Endothelial cell (in vitro differentiated cells): ENCODE data around the gene TSHZ2. TPM values are rescaled to one million over a fixed set of nuclear protein-coding genes. Genes with fewer than 3 reads are reported as not detected.

Source experiments
- DNase-seq: peaks from one replicate; pipeline ENCODE4 v3.0.0; 2021; ENCODE audit warnings: low spot score
- H3K27ac Mint-ChIP-seq: one replicate; pipeline ENCODE4 v1.8.0; 2021; ENCODE audit warnings: mixed read lengths, inconsistent platforms; ENCODE audit not compliant: unreplicated experiment
- H3K27me3 Mint-ChIP-seq: one replicate; pipeline ENCODE4 v1.8.0; 2021; ENCODE audit warnings: mild to moderate bottlenecking, moderate library complexity, mixed read lengths, inconsistent platforms; ENCODE audit not compliant: unreplicated experiment
- H3K36me3 Mint-ChIP-seq: one replicate; pipeline ENCODE4 v1.8.0; 2021; ENCODE audit warnings: mild to moderate bottlenecking, low read depth, mixed read lengths, inconsistent platforms; ENCODE audit not compliant: unreplicated experiment
- H3K4me1 Mint-ChIP-seq: one replicate; pipeline ENCODE4 v1.8.0; 2021; ENCODE audit warnings: mild to moderate bottlenecking, mixed read lengths, inconsistent platforms; ENCODE audit not compliant: unreplicated experiment
- H3K4me3 Mint-ChIP-seq: one replicate; pipeline ENCODE4 v1.8.0; 2021; ENCODE audit warnings: mild to moderate bottlenecking, mixed read lengths, inconsistent platforms; ENCODE audit not compliant: unreplicated experiment
- H3K9me3 Mint-ChIP-seq: one replicate; pipeline ENCODE4 v1.8.0; 2021; ENCODE audit warnings: mixed read lengths, inconsistent platforms; ENCODE audit not compliant: unreplicated experiment
- CTCF ChIP-seq: fragments of 200-600 bp; sonication (generic); IDR thresholded peaks from one replicate; pipeline ENCODE4 v1.5.0; 2021; ENCODE audit warnings: antibody characterized with exemption; ENCODE audit not compliant: unreplicated experiment
- total RNA-seq: library from RNA; stranded (reverse); fragmentation: NEBNext Ultra II Directional; extraction: Animal tissue kit (Norgen Biotek cat#: 25700); gene quantifications from one replicate; pipeline ENCODE4 v1.2.1, GENCODE V29; 2021; ENCODE audit not compliant: unreplicated experiment

The TSHZ2 gene
- total RNA-seq, 1 donor from 2014 or later, result 2.3 TPM

- no peaks in the 10 kb centered on the region for H3K36me3 Mint-ChIP-seq
- no peak for DNase-seq
- no peak overlapping the region for H3K4me3 Mint-ChIP-seq
- peaks cover 21% of the 10 kb centered on the region for H3K4me1 Mint-ChIP-seq
- peaks cover 3% of the 10 kb centered on the region for H3K27me3 Mint-ChIP-seq
- H3K27ac Mint-ChIP-seq, result no peak overlapping the region
- no peaks in the 10 kb centered on the region for H3K9me3 Mint-ChIP-seq
- TF ChIP-seq CTCF, result no peak
These were observed 22.2 kb downstream of the TSHZ2 start for GRCh38 chr20:52994184-52994970.

GRCh38 chr20:52996130-52996529 lies 24.0 kb downstream of the TSHZ2 start:
- Mint-ChIP-seq H3K27ac (no peak overlapping the region), H3K9me3 (no peaks in the 10 kb centered on the region), H3K4me3 (no peak overlapping the region), H3K27me3 (peaks cover 4% of the 10 kb centered on the region), H3K4me1 (peaks cover 31% of the 10 kb centered on the region), H3K36me3 (no peaks in the 10 kb centered on the region)
- TF ChIP-seq CTCF, result no peak
- DNase-seq, result no peak

- Mint-ChIP-seq H3K9me3 (no peaks in the 10 kb centered on the region), H3K36me3 (no peaks in the 10 kb centered on the region), H3K4me3 (no peak overlapping the region), H3K27me3 (peaks cover 4% of the 10 kb centered on the region), H3K4me1 (peaks cover 36% of the 10 kb centered on the region), H3K27ac (no peak overlapping the region)
- TF ChIP-seq CTCF, result no peak
- no peak for DNase-seq
These were observed 24.5 kb downstream of the TSHZ2 start for GRCh38 chr20:52996658-52997057.

GRCh38 chr20:52998268-52998667 lies 26.1 kb downstream of the TSHZ2 start:
- Mint-ChIP-seq H3K4me1 (peaks cover 38% of the 10 kb centered on the region), H3K27me3 (peaks cover 5% of the 10 kb centered on the region), H3K27ac (no peak overlapping the region), H3K9me3 (no peaks in the 10 kb centered on the region), H3K4me3 (no peak overlapping the region), H3K36me3 (no peaks in the 10 kb centered on the region)
- DNase-seq, result no peak
- no peak for TF ChIP-seq CTCF

- TF ChIP-seq CTCF, result no peak
- H3K9me3 Mint-ChIP-seq, result no peaks in the 10 kb centered on the region
These were observed 26.9 kb downstream of the TSHZ2 start for GRCh38 chr20:52999040-52999439.

More at GRCh38 chr20:52999040-52999439, 26.9 kb downstream of the TSHZ2 start:
- H3K36me3 Mint-ChIP-seq, result no peaks in the 10 kb centered on the region
- DNase-seq, result no peak
- H3K4me3 Mint-ChIP-seq, result no peak overlapping the region
- H3K27ac Mint-ChIP-seq, result no peak overlapping the region
- H3K27me3 Mint-ChIP-seq, result peaks cover 5% of the 10 kb centered on the region
- peaks cover 32% of the 10 kb centered on the region for H3K4me1 Mint-ChIP-seq
